ENCODE measurements around the gene MYO18A.
A peak's percentile ranks its signal among the peaks of the same experiment; 100 is the strongest.
"Not testable (repeated sequence)": the region's sequence is repeated elsewhere in the genome, so short reads cannot be mapped to it uniquely, and the experiment has no call there.

The MYO18A gene, protein sequence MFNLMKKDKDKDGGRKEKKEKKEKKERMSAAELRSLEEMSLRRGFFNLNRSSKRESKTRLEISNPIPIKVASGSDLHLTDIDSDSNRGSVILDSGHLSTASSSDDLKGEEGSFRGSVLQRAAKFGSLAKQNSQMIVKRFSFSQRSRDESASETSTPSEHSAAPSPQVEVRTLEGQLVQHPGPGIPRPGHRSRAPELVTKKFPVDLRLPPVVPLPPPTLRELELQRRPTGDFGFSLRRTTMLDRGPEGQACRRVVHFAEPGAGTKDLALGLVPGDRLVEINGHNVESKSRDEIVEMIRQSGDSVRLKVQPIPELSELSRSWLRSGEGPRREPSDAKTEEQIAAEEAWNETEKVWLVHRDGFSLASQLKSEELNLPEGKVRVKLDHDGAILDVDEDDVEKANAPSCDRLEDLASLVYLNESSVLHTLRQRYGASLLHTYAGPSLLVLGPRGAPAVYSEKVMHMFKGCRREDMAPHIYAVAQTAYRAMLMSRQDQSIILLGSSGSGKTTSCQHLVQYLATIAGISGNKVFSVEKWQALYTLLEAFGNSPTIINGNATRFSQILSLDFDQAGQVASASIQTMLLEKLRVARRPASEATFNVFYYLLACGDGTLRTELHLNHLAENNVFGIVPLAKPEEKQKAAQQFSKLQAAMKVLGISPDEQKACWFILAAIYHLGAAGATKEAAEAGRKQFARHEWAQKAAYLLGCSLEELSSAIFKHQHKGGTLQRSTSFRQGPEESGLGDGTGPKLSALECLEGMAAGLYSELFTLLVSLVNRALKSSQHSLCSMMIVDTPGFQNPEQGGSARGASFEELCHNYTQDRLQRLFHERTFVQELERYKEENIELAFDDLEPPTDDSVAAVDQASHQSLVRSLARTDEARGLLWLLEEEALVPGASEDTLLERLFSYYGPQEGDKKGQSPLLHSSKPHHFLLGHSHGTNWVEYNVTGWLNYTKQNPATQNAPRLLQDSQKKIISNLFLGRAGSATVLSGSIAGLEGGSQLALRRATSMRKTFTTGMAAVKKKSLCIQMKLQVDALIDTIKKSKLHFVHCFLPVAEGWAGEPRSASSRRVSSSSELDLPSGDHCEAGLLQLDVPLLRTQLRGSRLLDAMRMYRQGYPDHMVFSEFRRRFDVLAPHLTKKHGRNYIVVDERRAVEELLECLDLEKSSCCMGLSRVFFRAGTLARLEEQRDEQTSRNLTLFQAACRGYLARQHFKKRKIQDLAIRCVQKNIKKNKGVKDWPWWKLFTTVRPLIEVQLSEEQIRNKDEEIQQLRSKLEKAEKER (N-terminal part only)

GRCh38 chr17:29180034-29180787 lies at the start of gene MYO18A:
Gene MYO18A, minus strand, starts transcription at chr17:29180398. Its CDS starts 13,458 bp downstream, at chr17:29166940.
- no peak for TF ChIP-seq JUND (IDR thresholded peaks at IDR 0.05; ENCODE audit: low read depth)
- in situ Hi-C loops (cut with HindIII; ENCODE audit: low pct_unique_long_range_greater_than_20kb, low sequenced_read_pairs) = no loop called here
- DNase-seq (ENCODE audit: low read depth in 1 of 2, low spot score in 1 of 2) = peak; percentile 86 to 91

- TF ChIP-seq JUND (IDR thresholded peaks at IDR 0.05; ENCODE audit: low read depth) = no peak
- in situ Hi-C loops (cut with HindIII; ENCODE audit: low pct_unique_long_range_greater_than_20kb, low sequenced_read_pairs) = no loop called here
These were observed 45.2 kb upstream of the MYO18A start for GRCh38 chr17:29225396-29225795.

DNA sequence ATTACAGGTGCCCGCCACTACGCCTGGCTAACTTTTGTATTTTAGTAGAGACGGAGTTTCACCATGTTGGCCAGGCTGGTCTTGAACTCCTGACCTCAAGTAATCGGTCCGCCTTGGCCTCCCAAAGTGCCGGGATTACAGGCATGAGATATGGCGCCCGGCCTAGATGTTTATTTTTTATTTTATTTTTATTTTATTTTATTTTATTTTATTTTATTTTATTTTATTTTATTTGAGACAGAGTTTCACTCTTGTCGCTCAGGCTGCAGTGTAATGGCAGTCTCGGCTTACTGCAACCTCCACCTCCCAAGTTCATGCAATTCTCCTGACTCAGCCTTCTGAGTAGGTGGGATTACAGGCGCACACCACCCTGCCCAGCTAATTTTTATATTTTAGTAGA lies 41.1 kb upstream of the MYO18A start:
- in situ Hi-C loops (cut with HindIII; ENCODE audit: low pct_unique_long_range_greater_than_20kb, low sequenced_read_pairs); DNase-seq (ENCODE audit: low read depth in 1 of 2, low spot score in 1 of 2): not testable (repeated sequence)

More at GRCh38 chr17:29225396-29225795, 45.2 kb upstream of the MYO18A start:
- no peak for DNase-seq (ENCODE audit: low read depth in 1 of 2, low spot score in 1 of 2)

- no peak for TF ChIP-seq JUND (IDR thresholded peaks at IDR 0.05; ENCODE audit: low read depth)
- DNase-seq (ENCODE audit: low read depth in 1 of 2, low spot score in 1 of 2) = peak; percentile 80 to 82
- in situ Hi-C loops (cut with HindIII; ENCODE audit: low pct_unique_long_range_greater_than_20kb, low sequenced_read_pairs) = no loop called here
These were observed 39.3 kb upstream of the MYO18A start for GRCh38 chr17:29219378-29220047.

DNA sequence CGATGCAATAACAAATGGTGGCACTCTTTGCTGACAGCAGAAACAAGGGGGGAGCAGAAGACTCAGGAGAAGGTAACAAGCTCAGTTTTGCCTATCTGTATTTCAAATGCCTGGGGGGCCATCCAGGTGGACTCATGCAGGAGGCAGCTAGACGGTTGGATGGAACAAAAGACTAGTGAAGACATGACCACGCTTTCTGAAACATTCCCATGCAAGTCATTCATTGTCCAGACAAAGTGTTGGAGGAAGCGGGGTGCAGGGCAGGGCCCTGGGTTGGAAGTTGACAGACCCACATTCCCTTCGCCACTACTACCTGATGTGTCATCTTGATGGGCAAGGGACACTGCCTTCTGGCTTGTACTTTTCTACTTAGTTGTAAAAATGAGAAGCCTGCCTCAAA lies 36.7 kb upstream of the MYO18A start:
- in situ Hi-C loops (cut with HindIII; ENCODE audit: low pct_unique_long_range_greater_than_20kb, low sequenced_read_pairs) = no loop called here
- TF ChIP-seq JUND (IDR thresholded peaks at IDR 0.05; ENCODE audit: low read depth) = no peak
- DNase-seq (ENCODE audit: low read depth in 1 of 2, low spot score in 1 of 2) = no peak

DNA sequence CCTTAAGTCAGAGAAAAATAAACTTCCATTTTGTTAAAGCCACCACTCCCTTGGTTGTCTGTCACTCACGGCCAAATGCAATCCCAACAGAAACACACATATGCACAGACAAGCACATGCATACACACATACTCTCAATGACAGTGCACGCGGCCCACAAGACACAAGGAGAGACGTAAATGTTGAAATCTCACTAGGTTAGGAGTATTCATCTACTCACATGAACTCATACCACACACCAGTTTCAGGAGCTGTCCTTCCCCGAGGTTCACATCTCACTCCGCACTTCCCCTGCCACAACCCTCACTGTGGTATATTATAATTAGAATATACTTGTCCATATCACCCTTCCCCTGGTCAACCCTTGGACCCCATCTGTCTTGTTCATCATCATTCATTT lies 36.0 kb upstream of the MYO18A start:
- in situ Hi-C loops (cut with HindIII; ENCODE audit: low pct_unique_long_range_greater_than_20kb, low sequenced_read_pairs) = no loop called here
- TF ChIP-seq JUND (IDR thresholded peaks at IDR 0.05; ENCODE audit: low read depth) = no peak
- DNase-seq (ENCODE audit: low read depth in 1 of 2, low spot score in 1 of 2) = no peak

DNA sequence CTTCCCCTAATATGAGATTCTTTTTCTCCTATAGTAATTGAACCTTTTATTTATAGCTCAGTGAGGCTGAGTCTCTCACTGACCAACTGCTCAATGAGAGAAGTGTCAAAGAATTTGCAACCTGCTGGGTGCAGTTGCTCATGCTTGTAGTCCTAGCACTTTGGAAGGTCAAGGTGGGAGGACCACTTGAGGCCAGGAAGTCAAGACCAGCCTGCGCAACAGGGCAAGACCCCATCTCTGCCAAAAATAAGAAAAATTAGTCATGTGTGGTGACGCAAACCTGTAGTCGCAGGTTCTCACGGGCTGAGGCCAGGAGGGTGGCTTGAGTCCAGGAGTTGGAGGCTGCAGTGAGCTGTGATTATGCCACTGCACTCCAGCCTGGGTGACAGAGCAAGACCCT lies 35.5 kb upstream of the MYO18A start:
- no peak for TF ChIP-seq JUND (IDR thresholded peaks at IDR 0.05; ENCODE audit: low read depth)
- in situ Hi-C loops (cut with HindIII; ENCODE audit: low pct_unique_long_range_greater_than_20kb, low sequenced_read_pairs) = no loop called here
- no peak for DNase-seq (ENCODE audit: low read depth in 1 of 2, low spot score in 1 of 2)

DNA sequence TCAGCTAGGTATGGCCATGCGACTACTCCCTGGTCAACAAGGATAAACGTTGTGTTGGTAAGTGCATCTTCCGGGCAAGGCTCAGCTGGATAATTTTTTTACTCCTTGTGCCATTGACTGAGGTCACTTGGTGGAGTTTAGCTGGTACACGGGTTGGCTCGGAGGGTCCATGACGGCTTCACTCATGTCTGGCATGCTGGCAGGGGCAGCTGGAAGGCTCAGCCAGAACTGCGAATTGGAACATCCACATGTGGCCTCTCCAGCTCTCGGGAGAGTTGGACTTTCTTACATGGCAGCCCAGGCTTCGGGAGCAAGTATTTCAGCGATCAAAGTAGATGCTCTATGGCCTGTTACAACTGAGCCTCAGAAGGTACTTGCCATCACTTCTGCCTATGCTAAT lies 35.0 kb upstream of the MYO18A start:
- no peak for DNase-seq (ENCODE audit: low read depth in 1 of 2, low spot score in 1 of 2)
- in situ Hi-C loops (cut with HindIII; ENCODE audit: low pct_unique_long_range_greater_than_20kb, low sequenced_read_pairs) = no loop called here
- TF ChIP-seq JUND (IDR thresholded peaks at IDR 0.05; ENCODE audit: low read depth) = no peak

GRCh38 chr17:29214215-29215146 lies 34.3 kb upstream of the MYO18A start:
- in situ Hi-C loops (cut with HindIII; ENCODE audit: low pct_unique_long_range_greater_than_20kb, low sequenced_read_pairs) = no loop called here
- no peak for TF ChIP-seq JUND (IDR thresholded peaks at IDR 0.05; ENCODE audit: low read depth)
- DNase-seq (ENCODE audit: low read depth in 1 of 2, low spot score in 1 of 2) = no peak

- no peak for DNase-seq (ENCODE audit: low read depth in 1 of 2, low spot score in 1 of 2)
- in situ Hi-C loops (cut with HindIII; ENCODE audit: low pct_unique_long_range_greater_than_20kb, low sequenced_read_pairs) = no loop called here
- TF ChIP-seq JUND (IDR thresholded peaks at IDR 0.05; ENCODE audit: low read depth) = no peak
These were observed 32.5 kb upstream of the MYO18A start for GRCh38 chr17:29212681-29213121.
